HG02759 (cell line): Measurements from ENCODE around the gene NMUR1.
"Not testable (repeated sequence)": the region's sequence is repeated elsewhere in the genome, so short reads cannot be mapped to it uniquely, and the experiment has no call there.

Experiments used
- ATAC-seq: cut with Tn5 transposase; IDR thresholded peaks from one replicate; pipeline ENCODE4 v1.9.1; 2021; ENCODE audit warnings: mild to moderate bottlenecking, moderate library complexity; ENCODE audit not compliant: unreplicated experiment

The NMUR1 gene

GRCh38 chr2:231530099-231531011 lies at the start of gene NMUR1:
Gene NMUR1, minus strand, starts transcription at chr2:231530445. Its CDS starts 84 bp downstream, at chr2:231530361.
- ATAC-seq = peak; percentile 67

- no peak for ATAC-seq
Observed at GRCh38 chr2:231579560-231579959, 49.3 kb upstream of the NMUR1 start.

GRCh38 chr2:231578655-231579054 lies 48.4 kb upstream of the NMUR1 start:
- not testable (repeated sequence) for ATAC-seq

DNA sequence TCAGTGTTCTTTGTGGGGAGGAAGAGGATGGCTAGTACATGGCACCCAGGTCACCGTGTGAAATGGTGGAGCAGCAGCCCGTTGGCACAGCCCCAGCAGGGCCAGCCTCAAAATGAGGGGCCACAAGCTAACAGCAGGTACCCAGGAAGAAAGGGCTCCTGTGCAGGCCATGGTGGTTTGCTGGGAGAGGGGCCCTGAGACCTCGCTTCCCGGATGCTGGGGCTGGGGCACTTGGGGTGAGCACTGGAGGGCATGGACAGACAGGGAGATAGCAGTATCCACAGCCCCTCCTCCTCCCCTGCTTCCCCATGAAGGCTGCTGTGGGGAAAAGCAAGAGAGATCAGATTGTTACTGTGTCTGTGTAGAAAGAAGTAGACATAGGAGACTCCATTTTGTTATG lies 46.2 kb upstream of the NMUR1 start:
- ATAC-seq = no peak

GRCh38 chr2:231575612-231576256 lies 45.5 kb upstream of the NMUR1 start:
- ATAC-seq = no peak

DNA sequence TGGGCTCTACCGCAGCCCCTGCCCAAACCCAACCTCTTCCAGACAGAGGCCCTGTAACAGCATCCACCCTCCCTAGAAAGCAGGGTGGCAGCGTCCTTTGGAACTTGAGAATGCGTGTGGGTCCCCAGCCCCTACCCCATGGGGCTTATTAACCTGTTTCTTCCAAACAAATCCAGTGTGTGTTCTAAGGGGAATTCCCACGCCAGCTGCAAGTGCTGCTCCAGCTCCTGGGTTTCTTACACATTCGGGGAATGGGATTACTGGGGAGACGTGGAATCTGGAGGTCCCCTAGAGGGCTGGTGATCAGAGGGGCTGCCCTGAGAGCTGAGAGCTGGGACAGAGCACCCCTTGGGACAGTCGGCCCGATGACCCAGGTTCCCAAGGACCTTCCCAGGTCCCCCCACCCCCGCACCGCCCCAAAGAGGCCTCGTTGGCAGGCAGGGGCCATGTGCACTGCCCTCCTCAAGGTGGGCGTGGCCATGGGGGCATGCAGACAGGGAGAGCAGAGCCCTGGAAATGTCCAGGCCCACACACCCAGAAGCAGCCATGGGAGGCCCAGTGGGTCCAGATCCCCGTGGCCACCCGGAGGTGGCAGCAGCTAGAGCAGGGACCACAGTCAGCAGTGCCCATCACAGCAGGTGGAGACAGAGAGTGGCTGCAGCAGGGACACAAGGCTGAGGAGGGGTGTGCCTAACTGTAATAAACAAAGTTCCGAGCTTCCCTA lies 43.6 kb upstream of the NMUR1 start:
- no peak for ATAC-seq

DNA sequence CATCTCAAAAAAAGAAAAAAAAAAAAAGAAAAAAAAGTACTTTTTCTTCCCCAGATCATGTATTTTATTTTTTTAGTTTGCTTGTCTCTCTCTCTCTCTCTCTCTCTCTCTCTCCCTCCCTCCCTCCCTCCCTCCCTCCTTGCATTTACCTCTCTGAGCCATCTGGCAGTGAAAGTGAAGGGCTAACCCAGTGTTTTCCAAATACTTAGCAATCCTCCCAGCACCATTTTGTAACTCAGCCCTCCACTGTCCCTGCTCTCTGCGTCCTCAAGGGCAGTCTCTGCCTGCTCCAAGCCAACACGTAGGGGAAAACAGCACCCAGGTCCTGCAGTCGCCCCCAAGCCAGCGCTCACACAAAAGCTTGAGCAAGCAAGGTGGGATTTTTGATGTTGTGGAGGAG lies 42.9 kb upstream of the NMUR1 start:
- no peak for ATAC-seq

GRCh38 chr2:231571661-231572191 lies 41.5 kb upstream of the NMUR1 start:
- ATAC-seq = no peak

GRCh38 chr2:231570915-231571314 lies 40.7 kb upstream of the NMUR1 start:
- not testable (repeated sequence) for ATAC-seq

DNA sequence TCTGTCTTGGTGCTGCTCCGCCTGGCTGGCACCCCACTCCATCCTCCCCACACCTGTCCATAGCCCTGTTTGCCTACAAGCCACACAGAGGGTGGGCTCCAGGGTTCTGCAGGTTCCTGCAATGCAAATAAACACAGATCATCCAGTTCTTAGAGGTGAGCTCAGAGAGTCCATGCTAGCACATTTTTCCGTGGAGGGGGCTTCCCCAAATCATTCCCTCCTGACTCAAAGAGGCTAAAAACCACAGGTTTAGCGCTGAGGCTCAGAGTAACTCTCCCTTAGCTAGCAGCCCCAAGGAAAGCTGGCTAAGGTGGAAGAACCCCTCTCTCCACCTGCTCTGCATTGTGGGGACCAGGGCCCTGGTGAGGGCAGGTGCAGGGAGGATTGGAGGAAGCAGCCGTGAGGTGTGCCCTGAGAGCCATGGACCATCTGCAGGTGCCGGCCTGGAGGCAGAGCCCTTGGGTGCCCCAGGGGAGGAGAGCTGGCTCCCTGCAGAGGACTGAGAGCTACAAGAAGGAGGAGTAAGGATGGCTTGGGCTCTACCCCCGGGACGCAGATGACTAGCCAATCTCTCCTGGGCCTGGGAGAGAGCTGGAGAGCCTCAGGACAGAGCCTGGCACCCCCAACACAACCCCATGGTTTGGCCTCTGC lies 38.7 kb upstream of the NMUR1 start:
- ATAC-seq = no peak

DNA sequence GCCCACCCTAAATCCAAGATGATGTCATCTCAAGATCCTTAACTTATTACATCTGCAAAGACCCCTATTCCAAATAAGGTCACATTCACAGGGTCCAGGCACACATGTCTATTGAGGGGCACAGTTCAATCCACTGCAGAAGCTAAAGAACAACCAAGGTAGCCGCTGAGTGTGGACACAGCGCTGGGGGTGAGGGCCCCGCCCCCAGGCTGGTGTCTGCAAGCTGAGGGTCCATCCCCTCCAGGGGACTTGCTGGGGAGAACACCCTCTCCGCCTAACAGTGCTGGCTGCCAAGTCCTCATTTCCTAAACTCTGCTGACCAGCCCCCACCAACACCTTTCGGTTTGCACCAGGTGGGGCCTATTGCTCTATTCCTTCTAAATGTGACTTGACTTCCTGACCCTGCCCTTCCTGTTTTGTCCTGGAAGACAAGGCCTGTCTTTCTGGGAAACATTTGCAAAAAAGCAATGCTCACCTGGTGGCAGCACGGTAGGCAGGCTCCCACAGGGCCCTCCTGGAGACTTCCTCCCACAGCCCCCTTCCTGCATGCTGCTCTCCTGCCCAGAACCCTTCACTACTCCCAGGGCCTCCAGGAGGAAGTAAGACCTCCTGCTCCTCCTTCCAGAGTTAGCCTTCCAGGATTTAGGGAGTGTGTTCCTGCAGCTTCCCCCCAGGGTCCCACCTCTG lies 38.0 kb upstream of the NMUR1 start:
- no peak for ATAC-seq

DNA sequence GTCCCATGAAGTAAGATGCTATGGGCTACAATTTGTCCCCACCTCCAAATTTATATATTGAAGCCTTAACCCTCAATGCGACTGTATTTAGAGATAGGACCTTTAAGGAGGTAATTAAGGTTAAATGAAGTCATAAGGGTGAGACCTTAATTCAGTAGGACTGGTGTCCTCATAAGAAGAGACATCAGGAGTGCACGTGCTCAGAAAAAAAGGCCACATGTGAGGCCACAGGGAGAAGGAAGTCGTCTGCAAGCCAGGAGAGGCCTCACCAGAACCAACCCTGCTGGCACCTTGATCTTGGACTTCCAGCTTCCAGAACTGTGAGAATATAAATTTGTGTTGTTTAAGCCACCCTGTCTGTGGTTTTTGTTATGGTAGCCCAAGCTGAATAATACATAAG lies 36.9 kb upstream of the NMUR1 start:
- no peak for ATAC-seq

- no peak for ATAC-seq
Observed at GRCh38 chr2:231565887-231566594, 35.8 kb upstream of the NMUR1 start.

- ATAC-seq = no peak
Observed at GRCh38 chr2:231563378-231563961, 33.2 kb upstream of the NMUR1 start.

- peak; percentile 54 for ATAC-seq
Observed at GRCh38 chr2:231557571-231558217, 27.4 kb upstream of the NMUR1 start.

- ATAC-seq = no peak
Observed at GRCh38 chr2:231556981-231557380, 26.7 kb upstream of the NMUR1 start.

GRCh38 chr2:231556496-231556895 lies 26.3 kb upstream of the NMUR1 start:
- ATAC-seq = not testable (repeated sequence)

GRCh38 chr2:231554748-231555545 lies 24.7 kb upstream of the NMUR1 start:
- no peak for ATAC-seq
